Uterus (tissue), 4 donors: ENCODE results near the gene RBBP8. TPM values are rescaled to one million over a fixed set of nuclear protein-coding genes. Genes with fewer than 3 reads are reported as not detected.
A peak's percentile ranks its signal among the peaks of the same experiment; 100 is the strongest.

Experiments used
- DNase-seq, 2 donors: peaks; one replicate each; pipeline ENCODE4 v3.0.0-alpha.2; 2019 to 2020
- H3K27ac ChIP-seq, 2 donors: fragments of 200-600 bp; sonication (generic); 1 replicate in 1 of 2; 2 replicates in 1 of 2; pipeline ENCODE4 v1.5.1; 2016 to 2018
- H3K27me3 ChIP-seq, 2 donors: fragments of 200-600 bp; sonication (generic); one replicate each; pipeline ENCODE4 v1.5.1; 2018 to 2019; ENCODE audit warnings: control low read depth in 1 of 2
- H3K36me3 ChIP-seq, 2 donors: fragments of 200-600 bp; sonication (generic); one replicate each; pipeline ENCODE4 v1.5.1; 2019; ENCODE audit warnings: control low read depth in 1 of 2
- H3K4me1 ChIP-seq, 2 donors: fragments of 200-600 bp; sonication (generic); one replicate each; pipeline ENCODE4 v1.5.1; 2018 to 2019; ENCODE audit warnings: control low read depth in 1 of 2
- H3K4me3 ChIP-seq, 2 donors: fragments of 200-600 bp; sonication (generic); 1 replicate in 1 of 2; 2 replicates in 1 of 2; pipeline ENCODE4 v1.5.1; 2018 to 2019; ENCODE audit warnings: mild to moderate bottlenecking in 1 of 2
- H3K9me3 ChIP-seq, 2 donors: fragments of 200-600 bp; sonication (generic); one replicate each; pipeline ENCODE4 v1.5.1; 2019; ENCODE audit warnings: control low read depth in 1 of 2
- CTCF ChIP-seq, 4 experiments: fragments of 200-600 bp in 2 of 4; fragments of 450-650 bp in 2 of 4; sonication (generic) in 2 of 4; IDR thresholded peaks; one replicate each; pipeline ENCODE4 v1.5.1; 2016 to 2019; ENCODE audit warnings: antibody characterized with exemption in 4 of 4, mild to moderate bottlenecking in 2 of 4, moderate library complexity in 1 of 4
- POLR2A ChIP-seq, 2 donors: fragments of 450-650 bp; IDR thresholded peaks; one replicate each; pipeline ENCODE4 v1.6.1; 2016; ENCODE audit warnings: antibody characterized with exemption in 2 of 2, mild to moderate bottlenecking in 1 of 2, moderate library complexity in 1 of 2
- intact Hi-C: fragments of 100-400 bp; cut with DNase I; formaldehyde crosslinking; loops from one replicate; pipeline ENCODE4 v1.15.1; 2023; ENCODE audit warnings: low total_unique reads
- total RNA-seq, 4 donors: library from RNA; depleted of rRNA in 3 of 4; stranded (reverse); fragments of >200 nt in 3 of 4; gene quantifications; one replicate each; pipeline versions ENCODE4 v1.1.0 to v1.2.4, GENCODE V29; 2014 to 2023
- donor health status: DM: yes; HTN: yes; CAD: no.

The RBBP8 gene
- total RNA-seq, 4 donors from 2014 or later: 34.8 to 43.5 (median 43.3) TPM

GRCh38 chr18:22915337-22915736, 17.8 kb upstream of the RBBP8 start:
- Histone ChIP-seq H3K27ac (no peak overlapping the region), H3K4me1 (no peaks in the 10 kb centered on the region), H3K36me3 (peaks cover 0 to 2% of the 10 kb centered on the region in 2 donors), H3K9me3 (no peaks in the 10 kb centered on the region), H3K27me3 (no peaks in the 10 kb centered on the region), H3K4me3 (no peak overlapping the region)
- no peak for TF ChIP-seq POLR2A (IDR thresholded peaks at IDR 0.05)
- TF ChIP-seq CTCF (IDR thresholded peaks at IDR 0.05): no peak
- intact Hi-C loops: no loop called here
- DNase-seq: no peak

- no peak overlapping the region for H3K27ac ChIP-seq
- TF ChIP-seq POLR2A (IDR thresholded peaks at IDR 0.05): no peak
- TF ChIP-seq CTCF (IDR thresholded peaks at IDR 0.05): no peak
- DNase-seq: no peak
- no peaks in the 10 kb centered on the region for H3K36me3 ChIP-seq
- no peaks in the 10 kb centered on the region for H3K9me3 ChIP-seq
- intact Hi-C loops: no loop called here
- no peaks in the 10 kb centered on the region for H3K4me1 ChIP-seq
- no peaks in the 10 kb centered on the region for H3K27me3 ChIP-seq
- no peak overlapping the region for H3K4me3 ChIP-seq
Measured at GRCh38 chr18:22921772-22922171, 11.4 kb upstream of the RBBP8 start.

GRCh38 chr18:22924589-22924988, 8.5 kb upstream of the RBBP8 start:
- intact Hi-C loops: no loop called here
- H3K27me3 ChIP-seq: no peaks in the 10 kb centered on the region
- H3K36me3 ChIP-seq: no peaks in the 10 kb centered on the region
- peak overlapping the region in 1 of 2 donors; percentile 53 for H3K27ac ChIP-seq
- no peaks in the 10 kb centered on the region for H3K9me3 ChIP-seq
- H3K4me3 ChIP-seq: no peak overlapping the region
- TF ChIP-seq POLR2A (IDR thresholded peaks at IDR 0.05) (no peak), CTCF (IDR thresholded peaks at IDR 0.05) (no peak)
- no peaks in the 10 kb centered on the region for H3K4me1 ChIP-seq
- no peak for DNase-seq

- H3K36me3 ChIP-seq: no peaks in the 10 kb centered on the region
- intact Hi-C loops: no loop called here
- H3K4me1 ChIP-seq: no peaks in the 10 kb centered on the region
- DNase-seq: no peak
- no peaks in the 10 kb centered on the region for H3K27me3 ChIP-seq
- no peak overlapping the region for H3K4me3 ChIP-seq
- H3K27ac ChIP-seq: no peak overlapping the region
- H3K9me3 ChIP-seq: no peaks in the 10 kb centered on the region
- TF ChIP-seq CTCF (IDR thresholded peaks at IDR 0.05): no peak
- no peak for TF ChIP-seq POLR2A (IDR thresholded peaks at IDR 0.05)
Measured at GRCh38 chr18:22926454-22926853, 6.7 kb upstream of the RBBP8 start.

GRCh38 chr18:22928339-22928738, 4.8 kb upstream of the RBBP8 start:
- TF ChIP-seq CTCF (IDR thresholded peaks at IDR 0.05) (no peak), POLR2A (IDR thresholded peaks at IDR 0.05) (no peak)
- Histone ChIP-seq H3K27me3 (no peaks in the 10 kb centered on the region), H3K36me3 (no peaks in the 10 kb centered on the region), H3K4me3 (no peak overlapping the region), H3K27ac (peak overlapping the region in 1 of 2 donors; percentile 14), H3K9me3 (no peaks in the 10 kb centered on the region), H3K4me1 (no peaks in the 10 kb centered on the region)
- intact Hi-C loops: no loop called here
- DNase-seq: no peak
